BLaER1 (cell line): ENCODE results near the gene E2F3.

Experiments used
- H3K27ac ChIP-seq: shearing (Covaris generic); formaldehyde crosslinking; 2 replicates; pipeline ENCODE4 v1.8.1; 2022
- H3K27me3 ChIP-seq: shearing (Covaris generic); formaldehyde crosslinking; 2 replicates; pipeline ENCODE4 v1.8.1; 2022
- H3K36me3 ChIP-seq: shearing (Covaris generic); formaldehyde crosslinking; 2 replicates; pipeline ENCODE4 v1.8.1; 2022
- H3K4me1 ChIP-seq: shearing (Covaris generic); formaldehyde crosslinking; 2 replicates; pipeline ENCODE4 v1.8.1; 2022
- H3K4me2 ChIP-seq: shearing (Covaris generic); formaldehyde crosslinking; 2 replicates; pipeline ENCODE4 v1.8.1; 2022
- H3K4me3 ChIP-seq: shearing (Covaris generic); formaldehyde crosslinking; 2 replicates; pipeline ENCODE4 v1.8.1; 2022
- H3K9ac ChIP-seq: shearing (Covaris generic); formaldehyde crosslinking; 2 replicates; pipeline ENCODE4 v1.8.1; 2022
- H3K9me3 ChIP-seq: shearing (Covaris generic); formaldehyde crosslinking; 2 replicates; pipeline ENCODE4 v1.8.1; 2022
- H4K20me1 ChIP-seq: shearing (Covaris generic); formaldehyde crosslinking; 2 replicates; pipeline ENCODE4 v1.8.1; 2022
- Cebpa-rat ChIP-seq: shearing (Covaris generic); IDR thresholded peaks from 2 replicates; pipeline ENCODE4 v1.8.1; 2022

The E2F3 gene

DNA sequence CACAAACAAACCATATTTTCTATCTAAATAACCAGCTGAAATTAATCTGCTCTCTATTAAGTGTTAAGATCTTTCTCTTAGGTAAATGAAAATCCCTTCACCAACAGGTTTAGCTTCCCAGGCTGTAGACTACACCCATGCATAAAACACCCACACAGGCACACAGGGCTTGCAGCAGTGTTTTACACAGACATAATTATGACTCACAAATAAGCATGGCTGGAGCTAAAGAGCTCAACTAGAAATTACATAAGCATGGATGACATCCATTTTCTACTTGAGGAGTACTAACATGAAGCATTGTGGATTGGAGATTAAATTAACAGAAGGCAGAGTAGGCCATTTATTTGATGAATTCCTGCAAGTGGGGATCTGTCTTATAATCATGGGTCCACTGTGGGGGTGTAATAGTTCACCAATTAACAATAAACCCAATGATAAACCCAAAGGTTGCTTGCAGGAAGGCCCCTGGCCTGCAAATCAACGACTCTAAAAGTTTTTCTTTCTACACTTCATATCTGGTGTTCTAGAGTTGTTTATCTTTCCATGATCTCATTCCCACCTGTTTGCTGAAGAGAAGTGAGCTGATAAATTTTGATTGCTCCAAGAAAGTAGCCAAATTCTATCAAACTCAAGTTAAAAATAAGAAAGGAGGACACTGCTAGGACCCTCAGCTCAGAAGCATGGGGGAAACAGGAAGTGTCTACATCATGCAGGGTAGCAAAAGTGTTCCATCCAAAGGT lies 33.8 kb upstream of the E2F3 start:
- Histone ChIP-seq H4K20me1 (no peaks in the 10 kb centered on the region), H3K9me3 (no peaks in the 10 kb centered on the region), H3K4me3 (no peak overlapping the region), H3K27me3 (no peaks in the 10 kb centered on the region), H3K4me1 (peaks cover 9% of the 10 kb centered on the region), H3K4me2 (no peak overlapping the region), H3K27ac (no peak overlapping the region), H3K36me3 (no peaks in the 10 kb centered on the region), H3K9ac (no peak overlapping the region)
- TF ChIP-seq Cebpa-rat: no peak

DNA sequence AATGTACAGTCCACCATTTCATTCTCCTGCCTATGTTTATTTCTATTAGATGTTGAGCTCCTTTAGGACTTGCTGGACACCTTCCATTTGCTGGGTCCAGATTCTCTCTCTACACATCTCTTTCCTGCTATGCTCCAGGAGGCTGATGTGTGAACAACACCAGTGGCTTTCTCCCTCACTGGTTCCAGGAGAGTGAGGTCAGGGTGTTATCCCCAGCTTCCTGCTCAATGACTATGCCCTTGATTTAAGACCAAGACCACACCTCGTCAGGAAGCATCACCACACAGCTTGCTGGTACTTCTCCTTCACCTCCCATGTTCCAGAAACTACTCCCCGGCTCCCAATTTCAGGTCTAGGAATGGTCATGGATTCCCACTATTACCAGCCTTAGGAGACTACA lies 31.3 kb upstream of the E2F3 start:
- no peaks in the 10 kb centered on the region for H3K36me3 ChIP-seq
- peaks cover 9% of the 10 kb centered on the region for H3K4me1 ChIP-seq
- no peak for TF ChIP-seq Cebpa-rat
- H4K20me1 ChIP-seq: no peaks in the 10 kb centered on the region
- no peaks in the 10 kb centered on the region for H3K9me3 ChIP-seq
- no peak overlapping the region for H3K9ac ChIP-seq
- no peaks in the 10 kb centered on the region for H3K27me3 ChIP-seq
- no peak overlapping the region for H3K4me2 ChIP-seq
- no peak overlapping the region for H3K27ac ChIP-seq
- no peak overlapping the region for H3K4me3 ChIP-seq

DNA sequence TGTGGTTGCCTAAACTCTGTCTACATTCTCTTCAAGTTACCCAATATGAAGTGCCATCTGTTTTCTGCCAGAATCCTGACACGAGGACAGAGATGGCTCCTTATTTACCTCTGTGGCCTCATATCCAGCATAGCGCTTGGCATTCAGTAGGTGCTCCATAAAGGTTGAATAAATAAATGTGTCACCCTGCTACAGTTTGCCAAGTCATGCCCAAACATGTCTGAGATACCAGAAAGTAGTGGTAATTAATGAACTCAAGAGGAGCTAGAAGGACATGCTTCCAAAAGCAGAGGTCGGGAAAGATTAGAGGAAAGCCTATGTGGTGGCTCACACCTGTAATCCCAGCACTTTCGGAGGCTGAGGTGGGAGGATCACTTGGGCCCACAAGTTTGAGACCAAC lies 30.9 kb upstream of the E2F3 start:
- no peak for TF ChIP-seq Cebpa-rat
- Histone ChIP-seq H3K9ac (no peak overlapping the region), H4K20me1 (no peaks in the 10 kb centered on the region), H3K36me3 (no peaks in the 10 kb centered on the region), H3K4me1 (peaks cover 9% of the 10 kb centered on the region), H3K9me3 (no peaks in the 10 kb centered on the region), H3K4me3 (no peak overlapping the region), H3K4me2 (no peak overlapping the region), H3K27me3 (no peaks in the 10 kb centered on the region), H3K27ac (no peak overlapping the region)

DNA sequence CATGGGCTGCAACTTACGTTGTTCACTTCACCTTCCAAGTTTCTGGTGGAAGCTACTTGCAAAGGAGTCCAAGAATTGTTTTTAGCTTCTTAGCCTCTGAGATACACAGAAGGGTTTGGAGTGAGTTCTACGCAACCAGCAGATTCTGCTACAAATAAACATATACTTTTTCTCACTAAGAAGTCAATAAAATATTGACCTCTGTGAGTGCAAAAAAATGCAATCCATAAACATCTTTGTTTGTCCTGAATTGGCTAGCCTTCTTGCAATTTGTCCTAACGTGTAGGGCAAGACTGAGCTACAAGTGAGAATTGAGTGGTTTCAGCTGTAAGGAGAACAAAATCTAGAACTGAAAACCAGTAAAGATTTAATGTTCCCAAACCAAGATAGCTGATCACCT lies 26.2 kb upstream of the E2F3 start:
- H4K20me1 ChIP-seq: no peaks in the 10 kb centered on the region
- no peak overlapping the region for H3K4me3 ChIP-seq
- H3K36me3 ChIP-seq: no peaks in the 10 kb centered on the region
- TF ChIP-seq Cebpa-rat: no peak
- no peak overlapping the region for H3K4me2 ChIP-seq
- H3K4me1 ChIP-seq: peaks cover 15% of the 10 kb centered on the region
- H3K9ac ChIP-seq: no peak overlapping the region
- no peaks in the 10 kb centered on the region for H3K27me3 ChIP-seq
- H3K27ac ChIP-seq: no peak overlapping the region
- H3K9me3 ChIP-seq: peaks cover 1% of the 10 kb centered on the region; the same call in 1 of the 2 replicates

DNA sequence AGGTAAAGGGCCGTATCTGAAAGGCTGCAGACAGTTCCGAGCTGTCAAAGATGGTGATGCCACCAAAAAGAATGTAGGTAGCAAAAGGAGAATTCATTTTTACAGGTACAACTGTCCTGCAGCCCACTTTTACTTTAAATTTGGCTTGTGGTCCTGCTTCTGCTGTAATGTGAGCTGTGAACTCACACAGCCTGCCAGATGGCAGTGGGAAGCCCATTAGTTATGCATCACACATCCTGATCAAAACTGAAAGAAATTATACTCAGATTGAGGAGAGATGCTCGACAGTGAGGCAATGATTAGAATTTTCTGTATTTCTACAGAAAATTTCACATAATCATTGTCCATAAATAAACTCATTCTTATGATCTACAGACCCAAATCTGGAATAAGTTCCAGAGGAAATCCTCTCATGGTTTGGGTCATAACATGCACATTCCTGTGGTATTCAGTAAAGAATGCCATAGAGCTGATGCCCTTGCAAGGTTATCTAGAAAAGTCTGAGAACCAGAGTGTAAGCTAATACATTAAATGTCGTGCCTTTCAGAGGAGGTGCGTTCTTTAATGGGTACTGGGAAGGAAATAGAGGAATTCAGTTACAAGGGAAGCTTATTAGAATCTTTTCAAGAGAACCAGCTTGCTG lies 23.9 kb upstream of the E2F3 start:
- no peak overlapping the region for H3K4me3 ChIP-seq
- peaks cover 15% of the 10 kb centered on the region for H3K4me1 ChIP-seq
- H3K27me3 ChIP-seq: no peaks in the 10 kb centered on the region
- H3K4me2 ChIP-seq: peak overlapping the region; percentile 42
- H3K27ac ChIP-seq: no peak overlapping the region
- H3K9ac ChIP-seq: no peak overlapping the region
- no peaks in the 10 kb centered on the region for H3K36me3 ChIP-seq
- peaks cover 14% of the 10 kb centered on the region for H3K9me3 ChIP-seq
- H4K20me1 ChIP-seq: no peaks in the 10 kb centered on the region
- no peak for TF ChIP-seq Cebpa-rat

DNA sequence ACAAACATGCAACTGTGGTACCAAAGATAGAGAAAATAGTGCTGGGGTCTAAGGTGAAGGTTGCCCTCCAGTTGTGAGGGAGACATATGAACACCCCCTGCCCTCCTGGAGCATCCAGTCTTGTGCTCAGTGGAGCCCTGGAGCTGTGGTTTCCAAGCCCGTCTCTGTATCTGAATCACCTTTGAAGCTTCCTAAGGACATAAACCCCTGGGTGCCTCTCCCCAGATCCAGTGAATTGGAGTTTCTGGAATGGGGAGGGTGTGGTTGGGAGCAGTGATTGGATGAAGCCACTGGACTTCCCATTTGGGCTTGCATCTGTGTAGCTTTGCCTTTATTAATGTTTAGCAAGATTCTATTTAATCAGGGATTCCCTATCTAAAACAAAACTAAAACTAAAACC lies 22.4 kb upstream of the E2F3 start:
- no peak overlapping the region for H3K4me2 ChIP-seq
- H3K9me3 ChIP-seq: peaks cover 14% of the 10 kb centered on the region
- no peaks in the 10 kb centered on the region for H3K36me3 ChIP-seq
- H3K27ac ChIP-seq: no peak overlapping the region
- no peak overlapping the region for H3K4me3 ChIP-seq
- no peaks in the 10 kb centered on the region for H3K27me3 ChIP-seq
- H4K20me1 ChIP-seq: no peaks in the 10 kb centered on the region
- no peak for TF ChIP-seq Cebpa-rat
- H3K9ac ChIP-seq: no peak overlapping the region
- H3K4me1 ChIP-seq: peaks cover 15% of the 10 kb centered on the region

DNA sequence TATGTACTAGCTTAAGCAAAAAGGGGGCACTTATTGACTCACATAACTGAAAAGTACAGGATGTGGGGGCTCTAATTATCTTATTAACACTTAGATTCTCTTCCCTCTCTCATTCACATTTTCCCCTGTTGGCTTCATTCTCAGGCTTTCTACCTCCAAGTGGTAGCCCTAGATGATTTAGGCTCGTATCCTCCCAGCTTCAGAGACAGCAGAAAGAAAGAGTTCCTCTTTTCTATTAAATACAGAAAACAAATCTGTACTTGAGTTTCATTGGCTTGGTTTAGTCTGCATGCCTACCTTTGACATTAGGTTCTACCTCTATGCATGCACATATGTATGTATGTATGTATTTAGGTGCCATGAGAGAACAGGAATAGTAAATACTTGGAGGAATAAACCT lies 15.5 kb upstream of the E2F3 start:
- Histone ChIP-seq H3K4me3 (no peak overlapping the region), H3K36me3 (no peaks in the 10 kb centered on the region), H3K4me1 (no peaks in the 10 kb centered on the region), H4K20me1 (no peaks in the 10 kb centered on the region), H3K4me2 (no peak overlapping the region), H3K27me3 (no peaks in the 10 kb centered on the region), H3K27ac (no peak overlapping the region), H3K9ac (no peak overlapping the region), H3K9me3 (peaks cover 5% of the 10 kb centered on the region)
- no peak for TF ChIP-seq Cebpa-rat

DNA sequence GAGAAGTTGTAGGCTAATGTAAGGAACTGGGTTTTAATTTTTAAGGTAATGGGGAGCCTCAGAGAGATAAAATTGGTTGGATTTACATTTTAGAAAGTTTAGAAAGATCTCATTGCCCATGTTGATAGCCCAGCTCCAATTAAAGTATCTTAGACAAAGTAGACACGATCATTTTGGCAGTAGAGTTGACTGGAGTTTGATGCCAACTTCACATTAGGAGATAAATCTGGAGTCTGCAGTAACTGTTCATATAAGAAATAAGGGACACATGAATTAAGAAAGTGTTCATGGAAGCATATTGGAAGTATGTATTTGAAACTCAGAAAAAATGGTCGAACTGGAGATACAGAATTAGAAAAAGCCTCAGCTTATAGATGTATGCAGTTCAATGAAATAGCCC lies 12.6 kb upstream of the E2F3 start:
- no peak for TF ChIP-seq Cebpa-rat

DNA sequence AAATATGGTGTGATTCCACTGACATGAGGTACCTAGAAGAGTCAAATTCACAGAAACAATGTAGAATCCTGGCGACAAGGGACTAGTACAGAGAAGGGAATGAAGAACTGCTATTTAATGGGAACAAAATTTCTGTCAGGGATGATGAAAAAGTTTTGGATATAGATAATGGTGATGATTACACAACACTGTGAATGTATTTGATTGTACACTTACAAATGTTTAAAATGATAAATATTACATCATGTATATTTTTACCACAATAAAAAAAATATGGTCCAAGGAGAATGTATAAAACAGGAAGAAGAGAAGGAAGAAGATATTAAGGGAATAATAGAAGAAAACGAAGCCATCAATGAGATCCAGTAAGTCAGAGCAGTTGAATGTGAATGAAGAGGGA lies 8.4 kb upstream of the E2F3 start:
- no peak for TF ChIP-seq Cebpa-rat
- H3K27ac ChIP-seq: no peak overlapping the region
- H3K27me3 ChIP-seq: no peaks in the 10 kb centered on the region
- no peak overlapping the region for H3K9ac ChIP-seq
- H3K36me3 ChIP-seq: no peaks in the 10 kb centered on the region
- H3K4me2 ChIP-seq: no peak overlapping the region
- H4K20me1 ChIP-seq: no peaks in the 10 kb centered on the region
- H3K4me1 ChIP-seq: no peaks in the 10 kb centered on the region
- H3K4me3 ChIP-seq: no peak overlapping the region
- no peaks in the 10 kb centered on the region for H3K9me3 ChIP-seq

More for the DNA sequence above, 12.6 kb upstream of the E2F3 start:
- no peaks in the 10 kb centered on the region for H3K4me1 ChIP-seq
- no peaks in the 10 kb centered on the region for H3K9me3 ChIP-seq
- no peaks in the 10 kb centered on the region for H3K27me3 ChIP-seq
- H4K20me1 ChIP-seq: no peaks in the 10 kb centered on the region
- H3K27ac ChIP-seq: no peak overlapping the region
- no peak overlapping the region for H3K9ac ChIP-seq
- H3K4me3 ChIP-seq: no peak overlapping the region
- no peaks in the 10 kb centered on the region for H3K36me3 ChIP-seq
- H3K4me2 ChIP-seq: no peak overlapping the region

DNA sequence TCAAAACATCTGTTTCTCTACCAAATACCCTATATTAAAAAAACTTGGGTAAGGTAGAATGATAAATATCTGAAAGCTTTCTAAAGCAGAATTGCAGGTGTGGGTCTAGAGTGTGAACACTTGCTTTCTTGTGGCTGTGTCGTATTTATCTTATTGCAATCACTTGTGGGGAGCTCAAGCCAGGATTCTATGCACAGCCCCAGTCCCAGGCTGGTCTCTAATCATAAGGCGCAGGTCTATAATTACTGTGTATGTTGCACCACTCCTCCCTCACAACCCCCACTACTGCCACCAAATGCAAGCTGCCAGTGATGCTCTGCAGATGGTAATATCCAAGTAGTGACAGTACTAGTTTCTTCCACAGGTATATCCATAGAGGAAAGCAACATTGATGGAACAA lies 2.2 kb upstream of the E2F3 start:
- H3K9me3 ChIP-seq: no peaks in the 10 kb centered on the region
- no peak overlapping the region for H3K27ac ChIP-seq
- peaks cover 4% of the 10 kb centered on the region for H4K20me1 ChIP-seq
- H3K36me3 ChIP-seq: no peaks in the 10 kb centered on the region
- H3K4me1 ChIP-seq: peaks cover 5% of the 10 kb centered on the region; the same call in 1 of the 2 replicates
- no peak overlapping the region for H3K9ac ChIP-seq
- no peak overlapping the region for H3K4me3 ChIP-seq
- H3K27me3 ChIP-seq: no peaks in the 10 kb centered on the region
- no peak overlapping the region for H3K4me2 ChIP-seq
- no peak for TF ChIP-seq Cebpa-rat
